Limb (tissue), 2 donors: ENCODE data around the gene PODXL.

ENCODE experiments used
- DNase-seq, 2 donors: peaks; one replicate each; pipeline ENCODE4 v3.0.0-alpha.2; 2016; ENCODE audit errors: extremely low spot score in 2 of 2

Gene PODXL

DNA sequence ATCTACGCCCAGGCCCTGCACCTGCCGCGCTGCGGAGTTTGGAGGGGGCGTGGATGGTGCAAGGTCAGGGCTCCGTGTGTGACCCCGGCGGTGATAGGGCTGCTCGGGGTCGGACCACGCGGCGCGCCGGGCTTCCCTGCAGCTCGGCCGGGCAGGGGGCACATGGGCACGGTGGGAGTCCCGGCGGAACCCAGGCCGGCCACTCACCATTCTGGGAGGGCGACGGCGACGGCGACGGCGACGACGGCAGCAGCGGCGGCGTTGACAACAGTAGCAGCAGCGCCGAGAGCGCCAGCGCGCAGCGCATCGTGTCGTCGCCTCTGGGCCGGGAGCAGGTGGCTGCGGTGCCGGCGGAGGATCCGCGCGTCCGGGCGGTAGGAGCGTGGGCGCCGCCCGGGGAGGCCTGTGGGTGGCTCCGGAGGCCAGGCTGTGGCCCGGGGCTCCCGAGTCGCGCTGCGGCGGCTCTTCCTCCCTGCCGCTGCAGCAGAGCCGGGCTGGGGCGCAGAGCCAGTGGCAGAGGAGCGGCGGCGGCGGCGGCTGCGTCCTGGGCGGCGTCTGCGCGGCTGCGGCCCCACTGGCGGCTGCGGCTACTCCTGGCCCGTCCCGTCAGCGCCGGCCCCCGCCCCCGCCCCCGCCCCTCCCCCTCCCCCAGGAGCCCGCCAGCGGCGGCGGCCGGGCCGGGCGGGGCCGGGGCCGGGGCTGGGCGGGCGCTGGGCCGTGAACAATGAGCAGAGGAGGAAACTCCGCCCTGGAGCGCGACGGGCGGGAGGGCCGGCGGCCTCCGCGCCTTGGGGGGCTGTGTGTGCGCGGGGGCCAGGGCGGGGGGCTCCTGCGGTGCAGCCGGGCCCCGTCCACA, at the start of gene PODXL:
TSS of gene PODXL (minus strand) at position 576 of the 856 bp plus-strand sequence. CDS start at position 307, 269 bp downstream.
- peak in 1 of 2 donors; percentile 85 for DNase-seq

DNA sequence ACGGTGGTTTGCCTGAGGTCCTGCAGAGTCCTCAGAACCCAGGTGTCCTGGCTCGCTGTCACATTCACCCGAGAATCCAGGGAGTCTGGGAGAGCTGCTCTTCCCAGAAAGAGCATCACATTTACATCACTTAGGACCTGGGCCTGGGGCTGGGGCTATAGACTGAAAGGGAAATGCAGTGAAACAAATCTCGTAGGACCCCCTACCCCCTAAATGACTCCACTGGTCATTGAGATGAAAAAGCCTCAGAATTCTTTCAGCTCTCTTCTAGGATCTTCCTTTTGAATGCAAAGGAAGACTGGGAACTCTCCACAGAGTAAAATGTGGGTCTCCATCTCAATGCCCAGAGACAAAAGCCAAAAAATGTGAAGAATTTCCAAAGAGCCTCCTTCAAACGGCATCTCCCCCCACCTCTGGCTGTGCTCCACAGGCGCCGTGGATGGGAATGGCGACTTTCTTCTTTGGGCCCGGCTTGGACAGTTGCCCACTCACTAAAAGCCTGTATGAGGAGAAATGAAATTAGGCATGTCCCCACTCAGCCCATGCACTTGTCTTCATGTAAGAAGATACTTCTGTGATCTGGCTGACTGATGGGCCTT, 49.0 kb upstream of the PODXL start:
- DNase-seq: no peak

GRCh38 chr7:131604841-131605279, 48.4 kb upstream of the PODXL start:
- DNase-seq: no peak

- no peak for DNase-seq
These were observed 47.5 kb upstream of the PODXL start for GRCh38 chr7:131603932-131604331.

DNA sequence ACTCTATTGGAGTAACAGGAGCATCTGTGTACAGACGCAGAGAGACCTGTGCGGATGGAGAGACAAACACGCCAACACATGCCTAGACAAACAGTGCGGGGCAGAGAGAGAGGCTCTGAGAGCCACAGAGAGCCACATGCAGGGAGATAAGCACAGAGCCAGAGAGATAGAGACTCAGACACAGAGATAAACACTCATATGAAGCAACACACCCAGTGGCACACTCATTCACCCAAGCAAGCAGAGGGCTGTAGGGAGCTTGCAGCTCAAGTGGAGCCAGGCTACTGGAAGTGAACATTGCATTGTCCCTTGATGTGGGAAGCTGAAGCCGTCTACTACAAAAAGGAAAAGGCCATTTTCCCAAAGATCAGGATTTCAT, 46.6 kb upstream of the PODXL start:
- DNase-seq: no peak

DNA sequence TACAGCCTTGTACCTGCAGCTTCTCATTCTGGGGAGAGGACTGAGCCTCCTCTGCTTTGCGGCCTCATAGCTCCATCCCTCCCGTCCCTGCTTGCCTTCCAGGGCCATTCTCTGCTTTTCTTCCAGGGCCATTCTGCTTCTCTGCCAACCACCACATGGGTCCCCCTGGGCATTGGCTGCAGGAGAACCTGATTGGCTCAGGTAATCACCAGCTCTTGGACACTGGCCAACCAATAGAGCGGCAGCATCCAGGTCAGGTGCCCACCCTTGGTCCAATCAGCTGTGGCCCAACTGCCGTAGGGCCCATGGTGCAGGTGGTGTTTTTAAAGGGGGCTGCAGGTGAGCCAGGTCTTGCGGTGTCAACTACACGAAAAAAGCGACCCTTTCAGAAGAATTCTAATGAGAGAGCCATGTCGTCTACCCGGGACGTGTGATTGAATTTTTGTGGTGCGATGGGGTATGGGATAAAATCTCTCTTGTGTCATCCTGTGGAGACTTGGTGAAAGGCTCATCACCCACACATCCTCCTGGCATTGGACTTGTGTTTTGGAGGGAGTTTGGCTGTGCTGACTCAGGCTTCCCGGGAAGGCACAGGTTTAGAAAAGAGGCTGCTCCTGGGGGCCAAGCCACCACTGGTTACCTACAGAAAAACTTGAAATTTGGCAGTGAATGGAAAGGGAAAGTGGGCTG, 46.0 kb upstream of the PODXL start:
- DNase-seq: no peak

DNA sequence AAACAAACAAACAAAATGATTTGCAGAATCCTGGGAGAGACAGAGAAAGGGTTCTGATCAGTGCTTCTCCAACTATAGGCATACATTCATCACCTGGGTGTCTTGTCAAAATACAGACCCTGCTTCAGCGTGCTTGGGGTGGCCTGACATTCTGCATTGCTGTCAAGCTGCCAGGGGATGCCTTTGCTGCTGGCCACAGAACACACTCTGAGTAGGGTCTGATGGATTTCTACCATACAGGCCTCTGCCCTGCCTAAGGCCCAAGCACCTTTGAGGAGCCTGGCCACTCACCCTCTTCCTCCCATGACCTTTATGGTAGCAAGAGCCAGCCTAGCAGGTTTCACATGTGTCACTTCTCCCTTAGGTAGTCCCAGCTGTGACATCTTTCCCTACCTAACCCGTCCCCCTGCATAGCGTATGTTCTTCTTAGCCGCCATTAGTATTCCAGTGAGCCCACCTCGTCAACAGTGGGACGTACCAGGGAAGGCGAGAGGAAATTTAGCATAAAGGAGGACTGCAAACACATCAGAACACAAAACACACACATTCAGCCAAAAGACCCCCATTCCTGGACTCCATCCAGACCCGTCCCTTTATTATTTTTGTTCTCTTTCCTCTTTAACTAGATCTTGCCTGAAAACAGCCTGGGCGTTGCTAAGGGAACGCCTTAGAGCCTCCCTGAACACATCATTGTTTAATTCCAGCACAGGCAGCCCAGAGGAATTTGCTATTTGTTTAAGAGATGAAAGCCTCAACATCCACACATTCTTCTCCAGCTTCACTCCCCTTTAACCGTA, 43.9 kb upstream of the PODXL start:
- DNase-seq: peak in 1 of 2 donors; percentile 64

GRCh38 chr7:131596785-131597184, 40.4 kb upstream of the PODXL start:
- DNase-seq: no peak

- DNase-seq: no peak
These were observed 39.3 kb upstream of the PODXL start for GRCh38 chr7:131595699-131596098.

DNA sequence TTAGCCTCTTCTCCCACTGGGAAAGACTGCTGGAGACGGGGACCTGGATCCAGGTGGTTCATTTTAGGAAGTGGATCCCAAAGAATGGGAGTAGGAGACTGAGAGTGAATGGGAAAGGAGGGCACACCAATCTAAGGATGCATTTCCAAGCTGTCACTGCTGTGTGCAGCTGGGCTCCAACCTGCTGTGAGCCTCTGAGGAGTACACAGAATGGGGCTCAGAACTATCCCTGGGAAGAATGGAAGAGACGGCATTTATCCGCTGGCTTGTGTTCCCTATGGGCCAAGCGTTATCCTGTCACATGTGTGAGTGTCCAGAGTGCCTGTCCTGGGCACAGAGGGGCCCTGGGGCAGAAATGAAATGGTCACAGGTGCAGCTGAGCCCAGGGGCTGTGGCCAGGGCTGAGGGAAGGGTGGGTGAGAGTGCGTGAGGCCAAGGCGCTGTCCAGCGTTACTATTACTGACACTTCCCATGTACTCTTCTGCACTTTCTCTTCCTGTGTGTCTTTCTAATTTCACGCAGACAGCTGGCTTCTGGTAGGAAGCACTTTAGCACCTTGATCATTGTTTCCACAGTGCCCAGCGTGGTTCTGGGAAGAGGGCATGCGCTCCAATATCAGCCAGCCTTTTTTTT, 35.4 kb upstream of the PODXL start:
- no peak for DNase-seq

GRCh38 chr7:131587315-131587923, 31.0 kb upstream of the PODXL start:
- DNase-seq: no peak

GRCh38 chr7:131586759-131587158, 30.3 kb upstream of the PODXL start:
- DNase-seq: no peak

DNA sequence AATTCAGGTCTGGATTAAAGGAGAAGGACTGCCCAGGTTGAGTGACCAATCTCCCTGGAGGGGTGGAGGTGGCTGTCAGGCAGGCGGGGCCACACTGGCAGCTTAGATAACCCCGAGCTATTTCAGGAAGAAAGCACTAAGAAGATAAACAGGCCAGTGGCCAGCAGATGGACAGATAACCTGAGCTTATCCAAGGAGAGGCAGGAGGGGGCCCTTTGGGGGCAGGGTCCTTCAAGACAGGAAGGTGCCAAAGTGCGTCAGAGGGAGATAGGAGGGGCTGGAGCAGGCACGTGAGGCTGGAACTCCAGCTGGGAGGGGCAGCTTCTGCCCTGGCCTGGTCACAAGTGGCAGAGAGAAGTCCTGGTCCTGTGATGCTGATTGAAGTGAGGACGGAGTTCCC, 29.8 kb upstream of the PODXL start:
- no peak for DNase-seq

DNA sequence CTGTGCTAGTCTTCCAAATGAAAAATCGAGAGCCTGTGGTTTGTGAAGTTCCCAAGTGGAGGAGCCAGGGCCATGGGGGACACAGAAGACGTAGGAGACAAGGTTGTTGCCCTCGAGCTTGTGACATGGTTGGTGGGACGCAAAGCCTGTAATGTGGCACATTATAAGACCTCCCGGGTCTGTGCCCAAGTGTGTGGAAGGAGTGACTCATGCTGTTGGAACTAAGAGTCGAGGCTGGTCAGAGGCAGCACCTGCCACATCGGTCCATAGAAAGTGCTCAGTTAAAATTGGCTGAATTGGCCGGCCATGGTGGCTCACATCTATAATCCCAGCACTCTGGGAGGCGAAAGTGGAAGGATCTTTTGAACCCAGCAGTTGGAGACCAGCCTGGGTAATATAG, 27.0 kb upstream of the PODXL start:
- no peak for DNase-seq

GRCh38 chr7:131581241-131582051, 25.0 kb upstream of the PODXL start:
- peak; percentile 44 to 76 for DNase-seq

DNA sequence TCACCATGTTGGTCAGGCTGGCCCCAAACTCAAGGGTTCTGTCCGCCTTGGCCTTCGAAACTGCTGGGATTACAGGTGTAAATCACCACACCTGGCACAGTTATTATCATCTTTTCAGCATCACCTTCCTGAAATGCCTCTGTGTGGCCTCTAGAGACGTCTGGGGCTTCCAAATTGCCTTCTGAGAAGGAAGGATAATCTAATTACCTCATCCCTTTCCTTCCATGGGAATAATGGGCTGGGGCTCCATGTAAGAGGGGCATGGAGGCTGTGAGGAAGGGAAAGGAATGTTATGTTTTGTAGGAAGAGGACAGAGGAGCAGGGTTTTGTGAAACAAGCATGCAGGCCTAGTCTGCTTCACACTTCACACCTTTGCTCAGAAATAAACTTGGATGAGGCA, 22.2 kb upstream of the PODXL start:
- DNase-seq: no peak

GRCh38 chr7:131574741-131575140, 18.3 kb upstream of the PODXL start:
- no peak for DNase-seq

DNA sequence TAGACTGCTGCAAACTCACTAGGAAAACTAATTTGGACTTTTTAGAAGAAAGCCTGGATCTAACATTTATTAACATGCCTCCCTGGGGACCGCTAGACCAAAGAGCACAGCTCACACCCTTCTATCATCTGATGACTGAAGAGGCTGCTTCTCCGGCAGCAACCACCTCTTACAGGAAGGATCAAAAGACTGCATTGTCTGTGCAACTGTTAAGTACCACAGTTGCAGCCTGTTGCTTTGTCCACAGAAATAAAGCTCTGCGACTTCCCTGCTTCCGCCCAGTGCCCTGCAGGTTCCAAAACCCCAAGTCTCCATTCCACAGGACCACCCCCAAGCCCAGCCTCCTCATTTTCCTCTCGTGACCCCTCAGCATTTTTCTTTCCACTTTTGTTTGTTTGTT, 14.0 kb upstream of the PODXL start:
- no peak for DNase-seq

DNA sequence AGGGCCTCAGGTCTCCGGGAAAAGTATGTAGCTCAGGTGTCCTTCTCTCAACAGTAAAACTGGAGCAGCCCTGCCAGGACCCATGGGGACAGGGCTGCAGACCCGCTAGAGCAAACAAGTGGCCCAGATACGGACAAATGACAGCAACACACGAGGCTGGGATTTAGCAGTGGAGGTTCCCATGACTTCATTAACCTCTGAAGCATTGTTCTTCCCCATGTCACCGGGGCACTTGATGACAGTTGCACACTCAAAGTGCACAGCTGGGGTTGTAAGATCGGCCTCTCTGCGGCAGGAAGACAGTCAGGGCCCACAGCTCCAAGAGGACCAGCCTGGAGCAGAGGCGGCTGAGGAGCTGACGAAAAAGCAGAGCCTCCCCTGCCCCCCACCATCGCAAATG, 12.5 kb upstream of the PODXL start:
- DNase-seq: no peak

DNA sequence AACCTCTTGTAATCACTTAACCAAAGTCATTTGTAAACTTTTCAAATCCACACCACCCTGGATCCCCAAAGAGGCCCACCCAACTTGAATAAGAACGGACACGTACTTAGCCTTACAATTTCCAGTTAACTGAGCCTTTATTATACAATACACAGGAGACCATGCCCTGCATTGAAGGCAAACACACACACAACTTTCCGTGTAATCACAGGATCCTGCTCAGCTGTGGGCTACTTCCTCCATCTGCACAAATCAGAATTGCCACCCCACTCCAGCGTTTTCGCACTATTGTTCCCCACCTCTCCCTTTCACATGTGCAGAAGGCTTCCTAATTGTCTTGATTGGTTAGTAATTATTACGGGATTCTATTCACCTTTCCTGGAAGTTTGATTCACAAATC, 12.1 kb upstream of the PODXL start:
- DNase-seq: no peak
